ENCODE measurements around the gene SYAP1.

- TF ChIP-seq POLR2A (IDR thresholded peaks at IDR 0.05) = no peak
- no peak for TF ChIP-seq CTCF (IDR thresholded peaks at IDR 0.05)
- no peak for TF ChIP-seq EP300 (IDR thresholded peaks at IDR 0.05)
These were observed 66.1 kb downstream of the SYAP1 start for GRCh38 chrX:16785247-16786138.

Measured in gastroesophageal sphincter (tissue), 3 donors.